Endometrial microvascular endothelial cells (primary cell): ENCODE data around the gene TAGLN. TPM values are rescaled to one million over a fixed set of nuclear protein-coding genes. Genes with fewer than 3 reads are reported as not detected.
"Not testable (repeated sequence)": the region's sequence is repeated elsewhere in the genome, so short reads cannot be mapped to it uniquely, and the experiment has no call there.

Experiments
- in situ Hi-C: cut with HindIII; loops from 2 replicates; pipeline ENCODE4 v1.10.0; 2017; ENCODE audit warnings: low sequenced_read_pairs, low pct_unique_long_range_greater_than_20kb; ENCODE audit errors: inconsistent ontology term
- total RNA-seq: library from RNA; depleted of rRNA; stranded (reverse); fragments of >200 nt; gene quantifications from one replicate; pipeline ENCODE4 v1.2.3, GENCODE V29; 2015; ENCODE audit errors: inconsistent ontology term

TAGLN gene
- total RNA-seq, 1 donor from 2014 or later, result 110 TPM

GRCh38 chr11:117205211-117205818, 6.1 kb downstream of the TAGLN start:
- in situ Hi-C loops, result no loop called here

- in situ Hi-C loops, result not testable (repeated sequence)
Measured at GRCh38 chr11:117206111-117206510, 6.9 kb downstream of the TAGLN start.

GRCh38 chr11:117206859-117207258, 7.7 kb downstream of the TAGLN start:
- in situ Hi-C loops, result not testable (repeated sequence)

- in situ Hi-C loops, result not testable (repeated sequence)
Measured at GRCh38 chr11:117207481-117207880, 8.3 kb downstream of the TAGLN start.

- in situ Hi-C loops, result not testable (repeated sequence)
Measured at GRCh38 chr11:117208710-117209109, 9.5 kb downstream of the TAGLN start.

GRCh38 chr11:117209351-117210125, 10.4 kb downstream of the TAGLN start:
- in situ Hi-C loops, result not testable (repeated sequence)

GRCh38 chr11:117210620-117211019, 11.4 kb downstream of the TAGLN start:
- in situ Hi-C loops, result no loop called here

- in situ Hi-C loops, result no loop called here
Measured at GRCh38 chr11:117212697-117213355, 13.7 kb downstream of the TAGLN start.

- in situ Hi-C loops, result no loop called here
Measured at GRCh38 chr11:117214404-117215110, 15.4 kb downstream of the TAGLN start.

GRCh38 chr11:117217141-117218084, 18.2 kb downstream of the TAGLN start:
- in situ Hi-C loops, result no loop called here

GRCh38 chr11:117218133-117218915, 19.2 kb downstream of the TAGLN start:
- in situ Hi-C loops, result no loop called here

- in situ Hi-C loops, result no loop called here
Measured at GRCh38 chr11:117219001-117219400, 19.8 kb downstream of the TAGLN start.

- in situ Hi-C loops, result no loop called here
Measured at GRCh38 chr11:117219455-117219854, 20.3 kb downstream of the TAGLN start.

- in situ Hi-C loops, result loop anchor here (10.0 kb wide), 1 partner anchor 45 kb away; the partner anchor contains the start of gene SIDT2
Measured at GRCh38 chr11:117219995-117220394, 20.8 kb downstream of the TAGLN start.

- in situ Hi-C loops, result loop anchor here (10.0 kb wide), 1 partner anchor 46 kb away; the partner anchor contains the start of gene SIDT2
Measured at GRCh38 chr11:117220568-117220967, 21.4 kb downstream of the TAGLN start.

- in situ Hi-C loops, result loop anchor here (10.0 kb wide), 1 partner anchor 46 kb away; the partner anchor contains the start of gene SIDT2
Measured at GRCh38 chr11:117220999-117221774, 22.0 kb downstream of the TAGLN start.
